ENCODE measurements around the gene RAB40C.

RAB40C gene

GRCh38 chr16:633336-634050, 43.6 kb downstream of the RAB40C start:
- DNase-seq: no peak

- no peak for DNase-seq
Observed at GRCh38 chr16:634051-634670, 44.3 kb downstream of the RAB40C start.

- DNase-seq: no peak
Observed at GRCh38 chr16:634996-635395, 45.1 kb downstream of the RAB40C start.

GRCh38 chr16:635573-636205, 45.8 kb downstream of the RAB40C start:
- no peak for DNase-seq

- peak; percentile 83 to 94 (median 90) for DNase-seq
Observed at GRCh38 chr16:636206-637080, 46.6 kb downstream of the RAB40C start, which contains the start of gene METTL26. TSS of gene METTL26 (minus strand) at chr16:636305. CDS start at chr16:636290, 15 bp downstream.

GRCh38 chr16:637081-638018, 47.5 kb downstream of the RAB40C start:
- DNase-seq: peak in 4 of 5 donors; percentile 81 to 86 (median 84)

- no peak for DNase-seq
Observed at GRCh38 chr16:638034-638543, 48.2 kb downstream of the RAB40C start.

GRCh38 chr16:638836-639235, 49.0 kb downstream of the RAB40C start:
- no peak for DNase-seq

- DNase-seq: no peak
Observed at GRCh38 chr16:640614-641013, 50.7 kb downstream of the RAB40C start.

GRCh38 chr16:641326-642188, 51.7 kb downstream of the RAB40C start, which contains the start of gene MCRIP2:
TSS of gene MCRIP2 (plus strand) at chr16:641828. CDS start at chr16:641992, 164 bp downstream.
- DNase-seq: peak; percentile 30 to 75 (median 43)

GRCh38 chr16:642189-643049, 52.6 kb downstream of the RAB40C start:
- DNase-seq: peak in 1 of 5 donors; percentile 28

- no peak for DNase-seq
Observed at GRCh38 chr16:643050-643368, 53.1 kb downstream of the RAB40C start.

- no peak for DNase-seq
Observed at GRCh38 chr16:644556-644955, 54.7 kb downstream of the RAB40C start.

GRCh38 chr16:645852-646678, 56.2 kb downstream of the RAB40C start:
- DNase-seq: no peak

GRCh38 chr16:646679-647172, 56.9 kb downstream of the RAB40C start:
- no peak for DNase-seq

GRCh38 chr16:647173-647902, 57.5 kb downstream of the RAB40C start:
- no peak for DNase-seq

- DNase-seq: peak in 2 of 5 donors; percentile 29 to 30
Observed at GRCh38 chr16:648071-648780, 58.4 kb downstream of the RAB40C start.
